Activated CD4-positive, CD25-positive, alpha-beta regulatory T cell treated with anti-CD3 and anti-CD28 coated beads, Interleukin-2, amount 50 U/mL, for 24 hours (primary cell): ENCODE data around the gene PRKCA.
"Not testable (repeated sequence)": the region's sequence is repeated elsewhere in the genome, so short reads cannot be mapped to it uniquely, and the experiment has no call there.

Experiments
- ATAC-seq, 2 donors: fragments of 150-1000 bp; cut with Tn5 transposase; one replicate each; pipeline ENCODE4 v1.10.0; 2021; ENCODE audit warnings: mild to moderate bottlenecking in 1 of 2, moderate library complexity in 1 of 2

PRKCA gene

GRCh38 chr17:66392783-66393437 lies 90.5 kb downstream of the PRKCA start:
- no peak for ATAC-seq

DNA sequence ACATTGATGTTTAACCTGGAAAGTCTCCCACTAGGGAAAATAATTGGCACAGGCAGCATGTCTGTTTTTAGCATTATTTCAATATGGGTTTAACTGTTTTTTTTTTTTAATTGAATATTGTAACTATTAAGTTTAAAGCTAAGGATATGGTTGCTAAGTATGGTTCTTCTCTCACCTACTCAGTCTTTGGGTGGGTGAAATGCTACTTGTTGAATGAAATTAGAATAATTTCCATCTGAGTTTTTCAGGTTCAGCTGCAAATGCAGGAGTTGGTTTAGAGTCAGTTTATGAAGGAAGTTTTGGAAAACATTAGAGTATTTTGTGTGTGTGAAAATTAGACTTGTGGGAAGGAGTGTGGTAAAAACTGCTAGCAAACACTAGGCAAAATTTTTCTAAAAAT lies 93.5 kb downstream of the PRKCA start:
- ATAC-seq: no peak

GRCh38 chr17:66397486-66397885 lies 95.1 kb downstream of the PRKCA start:
- ATAC-seq: peak; percentile 47

DNA sequence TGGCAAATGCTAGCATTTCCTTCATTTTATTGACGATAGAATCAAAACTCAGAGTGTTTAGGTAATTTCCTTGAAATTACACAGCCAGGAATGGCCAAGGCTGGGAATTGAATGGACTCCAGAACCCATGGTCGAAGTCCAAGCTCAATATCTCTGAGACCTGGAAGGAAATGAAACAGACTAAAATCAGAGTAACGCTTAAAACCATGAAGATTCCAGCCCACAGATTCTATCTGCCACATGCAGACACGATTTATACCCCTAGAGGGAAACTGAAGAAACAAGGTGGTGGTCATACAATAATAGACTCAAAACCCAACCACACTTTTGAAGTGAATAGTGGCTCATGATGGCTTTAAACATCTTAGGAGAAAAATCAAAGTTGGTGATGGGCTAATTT lies 95.6 kb downstream of the PRKCA start:
- ATAC-seq: no peak

DNA sequence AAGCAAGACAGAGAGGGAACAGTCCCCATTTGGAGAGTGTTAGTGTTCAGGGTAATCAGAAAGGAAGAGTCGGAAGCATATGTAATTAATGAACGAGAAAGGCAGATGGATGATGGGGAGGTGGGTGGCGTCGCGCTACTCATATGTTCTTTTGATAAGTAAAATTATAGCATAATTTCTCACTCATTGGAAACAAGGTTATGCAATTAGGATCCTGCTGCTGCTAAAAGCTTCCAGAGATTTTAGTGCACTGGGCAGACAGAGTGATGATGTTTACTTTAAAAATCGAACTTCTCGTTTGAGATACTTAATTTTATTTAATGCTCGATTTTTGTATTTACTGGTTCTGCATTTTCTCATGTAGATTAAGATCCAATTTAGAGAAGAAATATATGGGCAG lies 96.2 kb downstream of the PRKCA start:
- ATAC-seq: no peak

DNA sequence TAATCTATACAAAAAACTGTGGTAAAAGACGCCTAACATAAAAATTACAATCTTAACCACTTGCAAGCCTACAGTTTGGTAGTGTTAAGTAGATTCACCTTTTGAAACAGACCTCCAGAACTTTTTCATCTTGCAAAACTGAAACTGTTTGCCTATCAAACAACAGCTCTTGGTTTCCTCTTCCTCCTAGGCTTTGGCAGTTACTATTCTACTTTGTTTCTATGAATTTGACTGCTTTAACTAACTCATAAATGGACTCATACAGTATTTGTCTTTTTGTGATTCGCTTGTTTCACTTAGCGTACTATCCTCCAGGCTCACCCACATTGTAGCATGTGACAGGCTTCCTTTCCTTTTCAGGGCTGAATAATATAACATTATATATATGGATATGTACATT lies 97.0 kb downstream of the PRKCA start:
- ATAC-seq: peak; percentile 76 to 80

DNA sequence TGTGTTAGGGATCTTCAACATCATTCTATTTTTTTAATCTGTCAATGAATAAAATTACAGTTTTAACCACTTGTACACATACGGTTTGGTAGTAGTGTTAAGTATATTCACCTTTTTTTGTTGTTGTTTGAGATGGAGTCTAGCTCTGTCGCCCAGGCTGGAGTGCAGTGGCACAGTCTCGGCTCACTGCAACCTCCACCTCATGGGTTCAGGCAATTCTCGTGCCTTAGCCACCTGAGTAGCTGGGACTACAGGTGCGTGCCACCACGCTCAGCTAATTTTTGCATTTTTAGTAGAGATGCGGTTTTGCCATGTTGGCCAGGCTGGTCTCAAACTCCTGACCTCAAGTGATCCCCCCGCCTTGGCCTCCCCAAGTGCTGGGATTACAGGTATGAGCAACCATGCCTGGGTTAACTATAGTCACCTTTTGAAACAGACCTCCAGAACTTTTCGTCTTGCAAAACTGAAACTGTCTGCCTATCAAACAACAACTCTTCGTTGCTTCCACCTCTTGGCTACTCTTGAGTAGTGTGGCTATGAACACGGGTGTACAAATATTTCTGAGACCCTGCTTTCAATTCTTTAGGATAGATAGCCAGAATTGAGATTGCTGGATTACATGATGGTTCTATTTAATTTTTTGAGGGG lies 97.8 kb downstream of the PRKCA start:
- not testable (repeated sequence) for ATAC-seq

- ATAC-seq: no peak
Measured at GRCh38 chr17:66400698-66401097, 98.3 kb downstream of the PRKCA start.

DNA sequence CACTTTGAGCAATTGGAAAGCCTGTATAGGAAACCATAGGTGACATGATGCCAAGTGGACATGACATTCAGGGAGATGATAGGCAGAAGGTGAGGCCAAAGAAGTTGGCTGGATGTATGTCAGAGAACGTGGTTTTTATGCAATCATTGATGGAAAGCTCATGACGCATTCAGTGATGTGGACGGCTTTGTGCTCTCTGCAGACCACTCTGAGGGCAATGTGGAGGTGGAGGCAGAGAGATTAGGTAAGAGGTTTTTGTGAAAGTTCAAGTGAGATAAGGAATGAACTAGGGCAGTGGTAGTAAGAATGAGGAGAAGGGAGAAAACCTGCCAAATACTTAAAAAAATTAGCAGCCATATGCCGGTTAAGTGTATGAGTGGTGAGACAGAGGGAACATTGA lies 99.0 kb downstream of the PRKCA start:
- ATAC-seq: no peak

DNA sequence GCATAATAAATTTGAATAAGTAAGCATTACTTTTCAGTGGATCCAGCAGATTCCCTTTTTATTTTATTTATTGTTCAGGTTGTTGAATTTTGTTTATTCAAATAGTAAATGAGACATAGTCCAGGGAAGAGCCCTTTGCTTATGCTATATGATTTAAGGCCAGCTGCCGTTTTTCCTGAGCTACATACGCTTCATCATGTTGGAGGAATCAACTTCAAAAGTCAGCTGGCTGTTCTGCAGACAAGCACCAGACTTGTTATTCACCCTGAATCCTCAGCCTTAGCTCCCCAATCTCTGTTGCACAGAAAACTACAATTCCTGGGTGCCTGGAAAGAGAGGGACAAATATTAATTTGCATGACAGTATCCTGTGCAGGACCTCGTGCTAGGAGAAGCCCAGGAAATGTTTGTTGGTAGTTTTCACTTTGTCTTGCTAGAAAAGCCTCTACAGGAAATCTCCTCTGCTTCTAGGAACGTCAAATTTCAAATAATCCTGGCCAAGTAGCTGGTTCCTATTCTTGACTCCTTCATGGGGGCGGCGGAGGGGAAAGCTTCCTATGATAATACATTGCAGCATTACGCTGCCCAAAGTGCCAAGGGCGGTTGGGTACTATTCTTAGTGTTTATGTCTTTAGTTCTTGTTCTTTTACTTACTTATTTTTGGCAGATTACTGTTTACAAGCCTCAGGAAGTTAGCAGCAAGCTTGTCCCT lies 101.6 kb downstream of the PRKCA start:
- no peak for ATAC-seq

- ATAC-seq: no peak
Measured at GRCh38 chr17:66405836-66406677, 103.6 kb downstream of the PRKCA start.

DNA sequence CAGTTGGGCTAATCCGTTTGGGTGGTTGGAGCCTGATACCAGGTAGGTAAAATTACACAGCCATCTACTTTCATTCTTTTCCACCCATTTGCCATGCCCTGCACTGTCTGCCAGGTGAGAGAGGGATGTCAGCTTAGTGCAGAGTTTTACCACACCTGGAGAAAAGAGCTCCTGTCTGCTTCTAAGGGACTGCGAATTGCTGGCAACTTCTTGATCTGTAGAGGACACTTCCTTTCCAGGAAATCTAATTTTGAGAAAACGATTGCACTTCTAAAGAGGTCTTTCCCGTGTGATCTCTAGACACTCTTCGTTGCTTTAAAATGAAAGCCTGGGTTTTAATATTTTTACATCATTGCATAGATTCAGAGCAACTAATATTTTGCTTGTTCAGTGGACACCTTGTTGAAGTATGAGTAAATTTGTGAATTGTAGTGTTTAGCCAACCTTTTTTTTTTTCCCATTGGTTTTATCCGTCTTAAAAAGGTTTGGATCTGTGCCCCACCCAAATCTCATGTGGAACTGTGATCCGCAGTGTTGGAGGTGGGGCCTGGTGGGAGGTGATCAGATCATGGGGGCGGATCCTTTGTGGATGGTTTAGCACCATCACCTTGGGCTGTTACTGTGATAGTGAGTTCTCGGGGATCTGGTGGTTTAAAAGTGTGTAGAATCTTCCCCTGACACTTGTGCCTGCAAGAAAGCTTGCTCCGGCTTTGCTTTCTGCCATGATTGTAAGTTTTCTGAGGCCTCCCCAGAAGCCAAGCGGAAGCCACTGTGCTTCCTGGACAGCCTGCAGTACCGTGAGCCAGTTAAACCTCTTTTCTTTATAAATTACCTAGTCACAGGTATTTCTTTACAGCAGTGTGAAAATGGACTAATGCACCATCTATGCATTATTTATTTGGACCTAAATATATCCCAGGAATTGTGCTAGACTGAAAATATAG lies 104.6 kb downstream of the PRKCA start:
- no peak for ATAC-seq

DNA sequence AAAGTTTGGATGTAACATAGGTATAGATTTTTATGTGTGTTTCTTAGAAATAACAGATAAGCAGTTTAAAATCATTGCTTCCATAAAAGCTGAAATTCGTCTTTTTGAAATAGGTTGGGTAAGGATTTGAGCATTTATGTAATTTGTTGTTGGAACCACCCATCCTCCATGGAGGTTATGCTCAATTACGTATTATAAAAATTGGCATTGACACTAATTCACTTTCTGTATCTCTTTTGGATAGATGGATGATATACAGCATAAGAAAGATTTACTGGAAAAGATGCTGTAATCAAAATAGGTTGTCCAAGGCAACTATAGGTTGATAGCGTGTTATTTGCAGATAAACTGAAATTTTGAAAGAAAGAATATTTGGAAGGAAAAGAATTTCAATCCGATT lies 105.5 kb downstream of the PRKCA start:
- ATAC-seq: no peak

DNA sequence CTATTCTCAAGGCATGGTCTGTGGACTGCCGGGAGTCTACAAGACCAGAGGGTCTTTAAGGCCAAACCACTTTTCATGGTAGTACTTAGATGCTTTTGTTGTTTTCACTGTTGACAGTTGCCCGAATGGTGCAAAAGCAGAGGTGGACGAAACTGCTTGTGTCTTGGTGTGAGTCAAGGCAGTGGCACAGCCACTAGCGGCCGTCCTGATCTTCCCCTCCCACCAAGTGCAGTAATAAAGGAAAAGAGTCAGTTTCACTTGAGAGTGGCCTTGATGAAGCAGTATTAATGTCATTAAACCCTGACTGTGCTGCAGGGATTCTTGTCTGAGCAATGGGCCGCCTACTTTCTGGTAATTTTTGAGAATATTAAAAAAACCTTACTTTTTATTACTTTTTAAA lies 109.1 kb downstream of the PRKCA start:
- no peak for ATAC-seq

DNA sequence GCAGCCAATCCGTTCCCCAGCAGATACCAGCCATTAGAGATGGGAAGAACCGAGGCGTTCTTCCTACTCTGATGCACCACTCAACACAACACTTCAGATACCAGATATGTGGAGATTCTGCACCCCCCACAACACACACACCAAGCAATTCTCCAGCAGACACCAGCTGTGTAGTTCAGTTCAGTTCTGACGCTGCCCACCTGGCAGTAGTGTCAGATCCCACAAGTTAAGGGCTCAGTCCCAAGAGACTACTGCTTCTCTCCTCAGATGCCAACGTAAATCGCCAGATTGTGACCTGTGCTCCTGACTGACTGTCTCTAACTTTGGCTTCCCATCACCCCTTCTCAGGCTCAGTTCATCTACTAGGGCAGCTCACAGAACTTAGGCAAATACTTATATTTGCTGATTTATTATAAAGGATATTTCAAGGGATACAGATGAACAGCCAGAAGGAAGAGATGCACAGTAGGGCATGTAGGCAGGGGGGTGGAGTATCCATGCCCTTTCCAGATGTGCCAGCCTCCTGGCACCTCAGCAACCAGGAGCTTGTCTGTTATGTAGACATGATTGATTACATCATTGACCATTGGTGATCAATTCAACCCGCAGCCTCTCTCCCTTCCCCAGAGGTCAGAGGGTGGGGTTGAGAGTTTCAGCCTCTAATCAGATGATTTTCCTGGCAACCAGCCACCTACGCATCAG lies 110.6 kb downstream of the PRKCA start:
- ATAC-seq: no peak

GRCh38 chr17:66413559-66414520 lies 111.4 kb downstream of the PRKCA start:
- no peak for ATAC-seq

GRCh38 chr17:66414561-66415175 lies 112.3 kb downstream of the PRKCA start:
- no peak for ATAC-seq

- no peak for ATAC-seq
Measured at GRCh38 chr17:66415366-66416206, 113.2 kb downstream of the PRKCA start.
